B cell (primary cell): ENCODE results near the gene OR14A16. TPM values are rescaled to one million over a fixed set of nuclear protein-coding genes. Genes with fewer than 3 reads are reported as not detected.
A peak's percentile ranks its signal among the peaks of the same experiment; 100 is the strongest.

Experiments used
- ATAC-seq: fragments of 200-7000 bp; cut with Tn5 transposase; one replicate; pipeline ENCODE4 v1.10.0; 2021; ENCODE audit warnings: low read depth, mild to moderate bottlenecking, moderate number of reproducible peaks, moderate library complexity
- CTCF ChIA-PET: fragments of 350-600 bp; sonication (Branson Sonifier 250); formaldehyde crosslinking; loops from one replicate; lab custom pipeline; 2021; ENCODE audit warnings: antibody characterized with exemption, inconsistent platforms; lab: Charles Lee
- POLR2A ChIA-PET: fragments of 350-600 bp; sonication (Branson Sonifier 250); formaldehyde crosslinking; loops from one replicate; lab custom pipeline; 2021; ENCODE audit warnings: antibody characterized with exemption; lab: Charles Lee
- DNase-seq: peaks from one replicate; pipeline ENCODE4 v3.0.0; 2013
- H2AFZ ChIP-seq: 2 replicates; pipeline ENCODE4 v1.6.1; 2012; ENCODE audit warnings: mild to moderate bottlenecking, low read depth, low read length; ENCODE audit not compliant: insufficient read depth, poor library complexity, severe bottlenecking
- H3K27ac ChIP-seq, 2 donors: 1 replicate in 1 of 2; 2 replicates in 1 of 2; pipeline ENCODE4 v1.5.1; 2012 to 2013; ENCODE audit warnings: low read length in 2 of 2, mild to moderate bottlenecking in 2 of 2, moderate library complexity in 1 of 2
- H3K27me3 ChIP-seq, 4 experiments: fragments of 200-600 bp in 1 of 4; sonication (generic) in 1 of 4; replicated peaks in 1 of 4; 1 replicate in 2 of 4; 2 replicates in 2 of 4; pipeline versions ENCODE4 v1.6.1 to v1.7.0; 2013 to 2016; ENCODE audit warnings: low read length in 3 of 4, mild to moderate bottlenecking in 2 of 4, mixed read lengths in 1 of 4, moderate library complexity in 1 of 4; ENCODE audit not compliant: insufficient read depth in 4 of 4, control insufficient read depth in 3 of 4; ENCODE audit errors: control extremely low read depth in 1 of 4
- H3K36me3 ChIP-seq, 2 experiments: replicated peaks in 1 of 2; 1 replicate in 1 of 2; 2 replicates in 1 of 2; pipeline versions ENCODE4 v1.6.1 to v1.7.1; 2013; ENCODE audit warnings: low read length in 1 of 2; ENCODE audit not compliant: insufficient read depth in 2 of 2, control insufficient read depth in 1 of 2; ENCODE audit errors: control extremely low read depth in 1 of 2, extremely low read depth in 1 of 2
- H3K4me1 ChIP-seq, 2 donors: fragments of 200-600 bp in 1 of 2; sonication (generic) in 1 of 2; 1 replicate in 1 of 2; 2 replicates in 1 of 2; pipeline versions ENCODE4 v1.5.1 to v1.6.1; 2013 to 2017; ENCODE audit warnings: low read length in 2 of 2; ENCODE audit not compliant: control insufficient read depth in 2 of 2, insufficient read depth in 2 of 2
- H3K4me2 ChIP-seq: replicated peaks from 2 replicates; pipeline ENCODE3; 2012; ENCODE audit warnings: mild to moderate bottlenecking, low read depth, low read length; ENCODE audit not compliant: poor library complexity, severe bottlenecking
- H3K4me3 ChIP-seq, 5 experiments: fragments of 200-600 bp in 1 of 5; sonication (generic) in 1 of 5; 1 replicate in 3 of 5; 2 replicates in 2 of 5; pipeline versions ENCODE4 v1.5.1 to v1.7.0; 2011 to 2016; ENCODE audit warnings: low read length in 4 of 5, mild to moderate bottlenecking in 4 of 5, low read depth in 2 of 5, control low read depth in 1 of 5, moderate library complexity in 1 of 5; ENCODE audit not compliant: insufficient read depth in 1 of 5; ENCODE audit errors: control extremely low read depth in 1 of 5, extremely low read depth in 1 of 5
- H3K79me2 ChIP-seq: fragments of 200-600 bp; sonication (generic); one replicate; pipeline ENCODE4 v1.6.0; 2016; ENCODE audit warnings: low read length; ENCODE audit not compliant: control insufficient read depth, insufficient read depth
- H3K9ac ChIP-seq: fragments of 200-600 bp; sonication (generic); 2 replicates; pipeline ENCODE4 v1.6.1; 2017; ENCODE audit warnings: mild to moderate bottlenecking, low read length, moderate library complexity
- H3K9me3 ChIP-seq, 3 donors: one replicate each; pipeline versions ENCODE4 v1.6.1 to v1.7.1; 2013; ENCODE audit warnings: low read length in 2 of 3; ENCODE audit not compliant: control insufficient read depth in 2 of 3, insufficient read depth in 1 of 3; ENCODE audit errors: control extremely low read depth in 1 of 3
- H4K20me1 ChIP-seq: 2 replicates; pipeline ENCODE4 v1.6.0; 2012; ENCODE audit warnings: mild to moderate bottlenecking, low read length; ENCODE audit not compliant: insufficient read depth, control insufficient read depth, poor library complexity, severe bottlenecking
- H3K27ac Mint-ChIP-seq: one replicate; pipeline ENCODE4 v1.8.0; 2021; ENCODE audit warnings: mixed read lengths
- H3K27me3 Mint-ChIP-seq: one replicate; pipeline ENCODE4 v1.8.0; 2021; ENCODE audit warnings: mixed read lengths
- H3K4me1 Mint-ChIP-seq: one replicate; pipeline ENCODE4 v1.8.0; 2021; ENCODE audit warnings: mixed read lengths
- H3K4me3 Mint-ChIP-seq: one replicate; pipeline ENCODE4 v1.8.0; 2021; ENCODE audit warnings: mixed read lengths
- H3K9me3 Mint-ChIP-seq: one replicate; pipeline ENCODE4 v1.8.0; 2022; ENCODE audit warnings: mixed read lengths; ENCODE audit not compliant: insufficient read depth
- CTCF ChIP-seq: fragments of 200-600 bp; IDR thresholded peaks from one replicate; pipeline ENCODE4 v1.8.0; 2022; ENCODE audit warnings: antibody characterized with exemption, mild to moderate bottlenecking
- EZH2 ChIP-seq: IDR thresholded peaks from 2 replicates; pipeline ENCODE4 v1.6.1; 2012; ENCODE audit warnings: borderline replicate concordance, low read depth, mild to moderate bottlenecking, moderate library complexity, low read length; ENCODE audit not compliant: insufficient read depth, poor library complexity, severe bottlenecking
- WGBS: methylation state at CpG from one replicate; pipeline ENCODE4 v1.1.5; 2013; ENCODE audit warnings: missing lambda C conversion rate; ENCODE audit not compliant: insufficient coverage; 5-methylcytosine and 5-hydroxymethylcytosine counted together
- intact Hi-C: fragments of 100-400 bp; cut with micrococcal nuclease; formaldehyde crosslinking; loops from one replicate; pipeline ENCODE4 v1.10.0; 2022
- polyA minus RNA-seq: library from RNA; depleted of rRNA, polyadenylated mRNA; stranded (reverse); fragments of >200 nt; gene quantifications from 2 replicates; pipeline ENCODE4 v1.2.3, GENCODE V29; 2012
- polyA plus RNA-seq: library from polyadenylated mRNA; depleted of rRNA; stranded (reverse); fragments of >200 nt; gene quantifications from 2 replicates; pipeline ENCODE4 v1.2.3, GENCODE V29; 2012
- total RNA-seq, 2 donors: library from RNA; stranded (reverse); fragments of 120-200 nt in 1 of 2; gene quantifications; 1 replicate in 1 of 2; 2 replicates in 1 of 2; pipeline versions ENCODE4 v1.2.3 to v1.2.4, GENCODE V29; 2013 to 2022

Gene OR14A16
- not detected in 2 replicates for total RNA-seq
- not detected for total RNA-seq (2013)
- not detected in 2 replicates for polyA plus RNA-seq
- polyA minus RNA-seq: not detected in 2 replicates

GRCh38 chr1:247824023-247824422 lies at the start of gene OR14A16:
OR14A16 (minus strand) TSS chr1:247824119; CDS start chr1:247815729, 8,390 bp downstream.
- no peak for ATAC-seq
- H3K9ac ChIP-seq: no peak within 1 kb of the TSS
- Mint-ChIP-seq H3K27me3 (no peaks in the 10 kb centered on the region), H3K4me1 (peaks cover 3% of the 10 kb centered on the region), H3K27ac (no peak within 1 kb of the TSS), H3K9me3 (no peaks in the 10 kb centered on the region), H3K4me3 (no peak within 1 kb of the TSS)
- intact Hi-C loops: no loop called here
- WGBS: 55% methylated on average over 4 of the region's 6 CpGs
- H3K4me3 ChIP-seq: no peak within 1 kb of the TSS
- H3K36me3 ChIP-seq: no peaks in the 10 kb centered on the region
- POLR2A ChIA-PET: no interaction called here
- H3K27ac ChIP-seq: no peak within 1 kb of the TSS
- no peaks in the 10 kb centered on the region for H3K79me2 ChIP-seq
- H3K4me2 ChIP-seq: no peak within 1 kb of the TSS
- no peaks in the 10 kb centered on the region for H3K9me3 ChIP-seq
- no peaks in the 10 kb centered on the region for H3K27me3 ChIP-seq
- H2AFZ ChIP-seq: peak within 1 kb of the TSS; percentile 27
- H3K4me1 ChIP-seq: no peaks in the 10 kb centered on the region
- CTCF ChIA-PET: no interaction called here
- H4K20me1 ChIP-seq: no peaks in the 10 kb centered on the region
- TF ChIP-seq CTCF: no peak
- TF ChIP-seq EZH2: no peak
- peak; percentile 25 for DNase-seq

GRCh38 chr1:247865416-247865815 lies 41.5 kb upstream of the OR14A16 start:
- Histone ChIP-seq H3K79me2 (no peaks in the 10 kb centered on the region), H2AFZ (no peak overlapping the region), H3K4me3 (no peak overlapping the region), H3K9me3 (no peaks in the 10 kb centered on the region), H3K36me3 (no peaks in the 10 kb centered on the region), H4K20me1 (no peaks in the 10 kb centered on the region), H3K9ac (no peak overlapping the region), H3K4me1 (no peaks in the 10 kb centered on the region), H3K4me2 (no peak overlapping the region), H3K27me3 (no peaks in the 10 kb centered on the region), H3K27ac (no peak overlapping the region)
- TF ChIP-seq CTCF (no peak), EZH2 (no peak)
- no peak overlapping the region for H3K27ac Mint-ChIP-seq
- no peak overlapping the region for H3K4me3 Mint-ChIP-seq
- CTCF ChIA-PET: no interaction called here
- ATAC-seq (no peak), DNase-seq (no peak)
- POLR2A ChIA-PET: no interaction called here
- 87% methylated on average over 6 of the region's 6 CpGs for WGBS
- intact Hi-C loops: no loop called here
- H3K4me1 Mint-ChIP-seq: no peaks in the 10 kb centered on the region
- no peaks in the 10 kb centered on the region for H3K9me3 Mint-ChIP-seq
- peaks cover 8% of the 10 kb centered on the region for H3K27me3 Mint-ChIP-seq
